GM18868 (cell line): ENCODE measurements around the gene SPINT3.
"Not testable (repeated sequence)": the region's sequence is repeated elsewhere in the genome, so short reads cannot be mapped to it uniquely, and the experiment has no call there.

Source experiments
- ATAC-seq: cut with Tn5 transposase; IDR thresholded peaks from one replicate; pipeline ENCODE4 v1.9.1; 2021; ENCODE audit warnings: mild to moderate bottlenecking, moderate library complexity; ENCODE audit not compliant: unreplicated experiment

SPINT3 gene

GRCh38 chr20:45503403-45503802 is 12.0 kb downstream of the SPINT3 start:
- no peak for ATAC-seq

DNA sequence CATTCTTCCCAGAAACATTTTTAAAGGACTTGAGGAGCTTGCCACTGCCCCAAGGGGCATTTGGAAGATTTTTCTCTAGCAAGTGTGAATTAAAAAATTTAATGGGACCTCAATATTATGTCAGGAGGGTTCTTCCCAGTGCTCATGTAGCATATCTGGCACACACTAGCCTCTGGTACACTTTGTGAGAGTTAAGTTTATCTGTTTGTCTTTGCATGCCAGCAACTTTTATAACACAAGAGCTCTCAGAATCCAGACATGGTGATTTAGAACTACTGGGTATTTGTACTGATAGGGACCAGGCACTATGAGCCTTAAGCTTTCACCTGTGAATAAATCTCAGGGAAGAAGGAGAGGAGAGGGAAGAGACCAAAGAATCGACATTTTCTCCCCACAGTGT is 12.9 kb downstream of the SPINT3 start:
- ATAC-seq, result no peak

DNA sequence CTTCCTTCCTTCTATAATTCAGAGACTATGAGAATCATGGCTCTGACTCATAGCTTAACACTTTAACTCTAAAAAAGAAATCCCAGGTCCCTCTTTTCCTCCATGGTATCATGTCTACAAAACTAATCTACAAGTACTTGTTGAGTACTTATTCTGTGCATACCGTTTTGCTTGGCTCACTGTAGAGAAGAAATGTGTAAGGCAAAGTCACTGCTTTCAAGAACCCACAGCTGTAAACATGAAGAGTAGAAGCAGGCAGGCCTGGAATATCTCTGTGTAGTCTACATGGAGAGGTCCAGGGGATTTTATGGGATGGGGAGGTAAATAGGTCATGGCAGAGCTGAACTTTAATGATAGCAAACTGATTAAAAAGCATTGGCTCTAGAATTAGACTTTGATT is 13.8 kb downstream of the SPINT3 start:
- no peak for ATAC-seq

- ATAC-seq, result no peak
These were observed 15.4 kb downstream of the SPINT3 start for GRCh38 chr20:45500022-45500421.

DNA sequence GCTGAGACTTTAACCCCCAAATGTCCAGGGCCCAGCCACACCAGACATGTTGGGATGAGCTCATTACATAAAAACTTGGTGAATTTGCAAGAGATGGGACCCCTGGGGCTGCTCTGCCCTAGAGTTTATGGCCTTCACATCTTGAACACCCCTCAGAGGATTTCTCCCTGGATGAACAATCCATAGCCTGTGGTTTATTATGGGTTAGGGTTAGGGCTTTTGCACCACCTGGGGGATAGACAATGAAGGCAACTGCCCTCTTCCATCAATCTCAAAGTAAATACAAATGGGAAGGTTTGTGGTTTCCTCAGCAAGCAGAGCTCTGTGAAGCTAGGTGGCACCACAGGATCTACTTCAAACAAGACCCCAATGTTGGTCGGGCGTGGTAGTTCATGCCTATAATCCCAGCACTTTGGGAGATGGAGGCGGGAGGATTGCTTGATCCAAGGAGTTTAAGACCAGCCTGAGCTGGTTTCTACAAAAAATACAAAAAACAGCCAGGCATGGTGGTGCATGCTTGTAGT is 17.4 kb downstream of the SPINT3 start:
- ATAC-seq, result no peak

DNA sequence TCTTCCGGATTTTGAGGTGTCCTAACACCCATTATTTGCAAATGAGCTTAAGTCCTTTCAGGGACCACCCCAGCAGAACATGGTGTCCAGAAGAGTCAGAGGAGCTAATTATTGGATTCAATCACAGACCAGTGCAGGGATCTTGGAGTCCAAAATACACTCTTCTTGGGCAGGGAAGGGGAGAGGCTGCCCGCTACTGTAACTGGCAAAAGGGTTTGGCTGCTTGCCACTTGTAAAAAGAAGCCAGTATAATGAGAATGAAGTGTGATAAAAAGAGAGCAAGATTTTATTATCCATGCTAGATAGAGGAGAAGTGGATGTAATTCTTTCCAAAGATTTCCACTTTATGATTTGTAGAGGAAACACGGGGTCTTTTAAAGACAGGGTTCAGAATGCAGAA is 19.3 kb downstream of the SPINT3 start:
- ATAC-seq, result no peak

- no peak for ATAC-seq
These were observed 19.9 kb downstream of the SPINT3 start for GRCh38 chr20:45495501-45495941.

- ATAC-seq, result no peak
These were observed 26.3 kb downstream of the SPINT3 start for GRCh38 chr20:45489083-45489531.

DNA sequence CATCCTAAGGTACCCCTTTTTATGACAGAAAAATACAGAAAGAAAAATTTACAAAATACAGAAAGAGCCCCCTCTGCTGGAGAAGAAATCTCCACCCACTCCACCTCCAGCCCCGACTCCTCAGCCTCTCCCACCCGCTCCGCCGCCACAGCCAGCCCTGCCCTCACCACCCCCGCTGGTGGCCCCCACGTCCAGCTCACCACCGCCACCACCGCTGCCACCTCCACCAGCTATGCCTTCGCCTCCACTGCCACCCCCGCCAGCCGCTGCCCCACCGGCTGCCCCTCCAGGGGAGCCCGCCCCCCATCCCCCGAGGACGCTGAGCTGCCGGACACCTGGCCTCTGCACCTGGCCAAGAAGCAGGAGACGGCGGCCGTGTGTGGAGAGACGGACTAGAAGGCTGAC is 28.2 kb downstream of the SPINT3 start:
- ATAC-seq, result no peak

- ATAC-seq, result no peak
These were observed 30.0 kb downstream of the SPINT3 start for GRCh38 chr20:45485388-45485787.

- ATAC-seq, result no peak
These were observed 30.7 kb downstream of the SPINT3 start for GRCh38 chr20:45484676-45485075.

DNA sequence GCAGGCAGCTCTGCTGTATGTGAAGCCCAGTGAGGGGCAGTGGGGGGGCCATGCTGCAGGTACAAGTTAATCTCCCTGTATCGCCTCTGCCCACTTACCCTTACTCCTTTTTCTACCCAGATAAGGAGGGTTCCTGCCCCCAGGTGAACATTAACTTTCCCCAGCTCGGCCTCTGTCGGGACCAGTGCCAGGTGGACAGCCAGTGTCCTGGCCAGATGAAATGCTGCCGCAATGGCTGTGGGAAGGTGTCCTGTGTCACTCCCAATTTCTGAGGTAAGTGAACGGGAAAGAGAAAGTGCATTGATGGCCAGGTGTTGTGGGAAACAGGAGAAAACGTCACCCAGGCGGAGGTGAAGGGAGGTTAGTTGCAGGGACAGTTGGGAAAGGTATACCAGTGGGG is 35.6 kb downstream of the SPINT3 start:
- no peak for ATAC-seq

- not testable (repeated sequence) for ATAC-seq
These were observed 37.8 kb downstream of the SPINT3 start for GRCh38 chr20:45477530-45478148.

GRCh38 chr20:45472286-45472685 is 43.1 kb downstream of the SPINT3 start:
- not testable (repeated sequence) for ATAC-seq

- no peak for ATAC-seq
These were observed 44.5 kb downstream of the SPINT3 start for GRCh38 chr20:45470937-45471336.

DNA sequence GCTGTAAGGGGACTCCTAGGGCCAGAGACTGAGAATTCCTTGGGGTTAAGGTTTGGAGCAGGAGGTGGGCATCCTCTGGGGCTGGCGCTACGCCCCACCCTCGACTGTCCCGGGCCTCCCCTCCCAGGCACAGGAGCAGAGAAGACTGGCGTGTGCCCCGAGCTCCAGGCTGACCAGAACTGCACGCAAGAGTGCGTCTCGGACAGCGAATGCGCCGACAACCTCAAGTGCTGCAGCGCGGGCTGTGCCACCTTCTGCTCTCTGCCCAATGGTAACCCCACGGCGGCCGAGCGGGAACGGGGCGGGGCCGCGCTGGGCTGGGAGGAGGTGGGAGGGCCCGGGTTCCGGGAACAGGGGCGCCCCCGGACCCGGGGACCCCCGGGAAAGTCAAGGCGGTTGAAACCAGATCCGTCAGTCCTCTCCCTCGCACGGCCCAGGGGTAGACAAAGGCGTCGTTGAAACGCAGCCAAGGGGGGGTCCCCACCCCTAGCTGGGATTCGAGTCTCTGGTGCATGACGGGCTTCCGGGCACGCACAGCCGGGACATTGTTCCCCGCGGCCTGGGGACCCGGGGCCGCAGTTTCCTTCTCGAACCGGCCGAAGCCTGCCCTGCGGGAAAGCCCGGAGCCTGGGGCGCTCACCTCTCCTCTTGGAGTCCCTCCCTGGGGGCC is 45.0 kb downstream of the SPINT3 start:
- ATAC-seq, result peak; percentile 42

DNA sequence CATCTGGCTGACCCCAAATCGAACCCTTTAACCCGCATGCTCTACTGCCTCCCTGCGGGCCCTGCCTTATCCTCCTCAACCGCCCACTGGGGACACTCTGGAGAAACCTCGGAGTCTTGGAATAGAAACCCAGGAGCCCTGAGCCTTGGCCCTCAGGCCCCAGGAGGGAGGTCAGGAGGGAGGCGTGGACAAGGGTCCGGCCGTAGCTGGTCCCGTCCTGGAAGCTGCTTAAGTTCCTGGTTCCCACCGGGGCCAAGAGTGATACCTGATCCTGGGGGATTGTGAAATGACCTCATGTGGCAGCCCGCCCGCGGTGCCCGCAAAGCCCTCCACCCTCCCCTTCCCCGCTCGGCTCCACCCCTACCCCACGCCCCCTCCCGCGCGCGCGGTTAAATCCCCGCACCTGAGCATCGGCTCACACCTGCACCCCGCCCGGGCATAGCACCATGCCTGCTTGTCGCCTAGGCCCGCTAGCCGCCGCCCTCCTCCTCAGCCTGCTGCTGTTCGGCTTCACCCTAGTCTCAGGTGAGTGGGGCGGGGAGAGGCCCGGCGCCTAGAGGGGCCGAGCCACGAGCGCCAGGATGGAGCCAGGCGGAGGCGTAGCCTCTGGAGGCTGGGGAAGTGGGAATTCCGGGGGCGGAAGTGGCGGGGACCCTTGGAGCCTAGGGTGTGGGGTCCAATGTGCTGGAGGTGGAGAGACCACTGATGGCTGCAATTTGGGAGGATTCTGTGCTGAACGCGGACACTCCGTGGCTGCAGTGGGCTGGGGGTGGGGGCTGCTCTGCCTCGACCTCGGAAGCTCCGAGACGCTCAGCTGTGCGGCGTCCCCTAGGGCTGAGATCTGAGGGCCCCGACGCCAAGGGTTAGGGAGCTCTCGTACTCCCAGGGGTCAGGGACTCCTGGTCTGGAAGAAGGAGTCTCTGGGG is 45.8 kb downstream of the SPINT3 start, which contains the start of gene WFDC2:
Gene WFDC2, plus strand, starts transcription at position 418 of the 926 bp plus-strand sequence. Its CDS starts 29 bp downstream, at position 447.
- no peak for ATAC-seq

- no peak for ATAC-seq
These were observed 47.6 kb downstream of the SPINT3 start for GRCh38 chr20:45467861-45468260.

DNA sequence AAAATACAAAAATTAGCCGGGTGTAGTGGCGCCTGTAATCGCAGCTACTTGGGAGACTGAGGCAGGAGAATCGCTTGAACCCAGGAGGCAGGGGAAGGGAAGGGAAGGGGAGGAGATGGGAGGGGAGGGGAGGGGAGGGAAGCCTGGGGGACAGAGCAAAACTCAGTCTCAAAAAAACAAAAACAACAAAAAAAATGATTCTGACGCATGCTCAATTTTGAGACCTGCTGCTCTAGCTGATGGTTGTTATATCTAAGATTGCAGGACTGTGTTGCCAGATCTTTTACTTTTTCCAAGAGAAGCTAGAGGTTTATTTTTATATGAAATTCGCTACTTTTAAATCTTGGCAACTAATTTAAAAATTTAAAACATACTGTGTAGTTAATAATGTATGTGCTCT is 48.2 kb downstream of the SPINT3 start:
- no peak for ATAC-seq

DNA sequence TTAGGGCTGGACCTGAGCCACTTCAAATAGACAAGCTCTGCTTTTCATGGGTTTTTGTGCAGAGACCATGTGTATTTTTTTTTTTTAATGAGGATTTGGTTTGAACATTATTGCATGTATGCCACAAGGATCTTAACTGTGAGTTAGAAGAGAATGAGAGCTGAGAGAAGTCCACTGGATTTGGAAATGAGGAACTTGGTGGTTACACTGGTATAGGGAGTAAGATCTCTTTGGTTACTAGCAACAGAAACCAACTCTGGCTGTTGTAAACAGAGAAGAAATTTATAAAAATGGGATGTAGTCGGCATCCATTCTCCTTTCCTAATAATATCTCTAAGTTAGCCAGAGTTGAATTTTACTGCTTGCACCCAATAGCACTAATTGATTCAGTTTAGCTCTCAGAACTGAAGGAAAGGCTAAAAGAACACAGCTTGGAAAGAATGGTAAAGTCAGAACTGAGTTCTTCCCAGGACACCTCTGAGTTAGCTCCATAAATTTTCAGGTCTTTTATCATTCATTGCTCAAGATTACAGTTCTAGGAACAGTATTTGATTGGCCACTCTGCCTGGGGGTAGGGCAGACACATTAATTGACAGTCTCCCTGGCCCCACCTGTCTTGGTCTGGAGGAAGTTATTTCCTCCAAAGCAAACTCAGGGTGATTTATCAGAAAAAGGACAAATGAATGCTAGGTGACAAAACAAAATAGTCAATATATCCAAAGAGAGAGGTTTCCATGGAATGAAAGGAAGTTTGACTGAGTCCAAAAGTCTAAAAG is 49.7 kb downstream of the SPINT3 start:
- no peak for ATAC-seq
